ENCODE results near the gene LRRFIP2. TPM values are rescaled to one million over a fixed set of nuclear protein-coding genes. Genes with fewer than 3 reads are reported as not detected.

The LRRFIP2 gene
- total RNA-seq, 1 experiment from 2014 or later: 93.9 TPM

DNA sequence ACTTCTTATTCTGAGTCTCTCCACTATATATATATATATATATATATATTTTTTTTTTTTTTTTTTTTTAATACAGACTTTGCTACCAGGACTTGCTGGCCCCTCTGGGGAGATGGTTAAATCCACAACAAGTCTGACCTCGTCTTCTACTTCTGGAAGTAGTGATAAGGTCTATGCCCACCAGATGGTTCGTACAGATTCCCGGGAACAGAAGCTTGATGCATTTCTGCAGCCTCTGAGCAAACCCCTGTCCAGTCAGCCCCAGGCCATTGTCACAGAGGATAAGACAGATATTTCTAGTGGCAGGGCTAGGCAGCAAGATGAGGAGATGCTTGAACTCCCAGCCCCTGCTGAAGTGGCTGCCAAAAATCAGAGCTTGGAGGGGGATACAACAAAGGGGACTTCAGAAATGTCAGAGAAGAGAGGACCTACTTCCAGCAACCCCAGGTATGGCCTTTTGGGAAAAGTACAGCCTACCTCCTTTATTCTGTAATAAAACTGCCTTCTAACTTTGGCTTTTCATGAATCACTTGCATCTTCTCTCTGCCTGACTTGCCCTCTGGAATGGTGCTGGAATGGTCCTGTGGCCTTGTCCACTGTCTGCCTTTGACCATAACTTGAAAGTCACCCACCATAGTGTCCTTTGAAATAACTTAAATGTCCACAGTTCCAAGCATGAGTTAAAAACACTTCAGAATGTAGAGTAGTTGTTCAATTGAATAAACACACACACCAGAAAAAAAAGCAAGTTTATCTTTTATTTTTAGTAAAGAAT, 148.6 kb downstream of the LRRFIP2 start:
- DNase-seq (ENCODE audit: low spot score): no peak

DNA sequence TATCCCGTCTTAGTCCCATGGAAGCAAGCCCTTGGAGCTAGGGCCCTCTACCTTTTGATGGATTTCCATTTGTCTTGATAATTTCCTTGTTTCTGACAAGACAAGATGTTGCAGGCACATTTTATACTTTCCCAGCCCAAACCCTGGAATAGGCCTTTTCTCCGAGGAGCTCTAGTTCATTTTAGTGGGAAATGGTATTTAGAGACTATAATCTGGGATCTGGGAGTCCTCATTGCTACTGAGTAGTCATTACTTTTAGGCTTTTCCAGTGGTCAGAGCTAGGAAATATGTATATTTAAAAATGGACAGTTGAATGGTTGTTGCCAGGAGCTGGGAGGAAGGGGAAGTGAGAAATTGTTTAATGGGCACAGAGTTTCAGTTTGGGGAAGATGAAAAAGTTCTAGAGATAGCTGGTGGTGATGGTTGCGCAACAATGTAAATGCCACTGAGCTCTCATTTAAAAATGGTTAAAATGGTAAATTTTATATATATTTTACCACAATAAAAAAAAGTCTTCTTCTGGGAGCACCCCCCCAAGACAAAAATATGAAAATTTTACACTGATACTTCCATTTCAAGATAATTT, 149.5 kb downstream of the LRRFIP2 start:
- no peak for DNase-seq (ENCODE audit: low spot score)

DNA sequence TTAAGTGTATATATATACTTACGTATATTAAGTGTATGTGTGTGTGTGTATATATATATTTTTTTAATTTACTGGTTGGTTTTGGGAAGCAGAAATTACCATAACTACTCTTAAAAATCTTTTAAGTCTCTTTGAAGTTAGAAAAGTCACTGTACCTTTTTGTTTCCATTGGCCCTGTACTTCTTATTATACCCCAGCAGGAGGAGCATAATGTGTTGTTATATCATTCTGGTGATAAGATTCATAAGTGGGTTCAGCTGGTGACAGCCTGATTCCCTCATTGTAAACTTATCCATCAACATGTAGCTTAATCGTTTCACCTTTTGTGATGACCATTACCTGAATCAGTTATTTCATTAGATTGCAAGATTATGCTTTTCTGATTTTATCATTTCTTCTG, 150.3 kb downstream of the LRRFIP2 start:
- no peak for DNase-seq (ENCODE audit: low spot score)

DNA sequence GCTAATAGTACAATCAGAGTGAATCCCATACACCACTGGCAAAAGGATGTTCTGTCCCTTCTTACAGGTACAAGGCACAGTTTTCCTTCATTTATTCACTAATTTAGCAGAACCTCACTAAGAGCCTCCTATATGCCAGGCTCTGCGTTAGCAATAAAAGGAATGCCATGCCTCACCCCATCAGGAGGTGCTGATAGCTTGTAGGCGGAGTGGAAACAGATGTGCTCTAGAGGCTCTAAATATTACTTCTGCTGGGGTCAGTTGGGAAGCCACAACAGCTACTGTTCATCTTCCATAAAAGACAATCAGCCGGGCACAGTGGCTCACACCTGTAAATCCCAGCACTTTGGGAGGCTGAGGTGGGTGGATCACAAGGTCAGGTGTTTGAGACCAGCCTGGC, 156.7 kb downstream of the LRRFIP2 start:
- no peak for DNase-seq (ENCODE audit: low spot score)

DNA sequence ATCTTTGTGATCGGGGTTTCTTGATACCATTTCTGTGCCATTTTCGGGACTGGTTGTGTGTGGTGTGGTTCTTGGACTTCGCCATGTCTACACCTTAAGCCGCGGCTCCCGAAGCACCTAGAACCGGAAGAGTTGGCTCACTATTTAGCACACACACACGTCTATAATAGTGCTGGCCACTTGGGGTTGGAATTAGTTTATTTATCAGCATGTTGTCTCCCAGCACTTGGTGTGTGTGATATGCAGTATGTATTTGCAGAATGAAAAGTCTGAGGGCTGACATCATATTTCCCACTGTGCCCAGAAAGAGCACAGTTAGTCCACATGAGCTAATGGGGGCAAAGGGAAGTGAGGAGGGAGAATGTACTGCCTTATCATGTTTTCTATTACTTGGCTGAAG, 157.5 kb downstream of the LRRFIP2 start:
- DNase-seq (ENCODE audit: low spot score): no peak

DNA sequence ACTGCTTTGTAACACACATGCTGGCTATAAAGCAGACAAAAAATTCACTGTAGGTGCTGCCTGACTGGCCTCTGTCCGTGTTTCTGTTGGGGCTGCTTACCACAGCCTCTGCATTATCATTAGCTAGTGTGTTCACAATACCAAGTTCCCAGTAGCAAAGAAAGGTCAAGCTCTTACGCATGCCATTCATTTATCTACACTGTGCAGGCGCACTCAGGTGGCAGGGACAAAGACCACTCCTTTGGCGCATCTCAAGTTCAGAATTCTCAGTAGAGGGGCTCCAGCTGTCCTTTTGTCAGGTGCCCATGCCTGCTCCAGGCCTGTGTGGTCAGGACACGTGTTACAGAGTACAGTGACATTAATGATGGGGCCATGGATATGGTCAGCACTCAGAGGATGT, 158.7 kb downstream of the LRRFIP2 start:
- DNase-seq (ENCODE audit: low spot score): no peak

DNA sequence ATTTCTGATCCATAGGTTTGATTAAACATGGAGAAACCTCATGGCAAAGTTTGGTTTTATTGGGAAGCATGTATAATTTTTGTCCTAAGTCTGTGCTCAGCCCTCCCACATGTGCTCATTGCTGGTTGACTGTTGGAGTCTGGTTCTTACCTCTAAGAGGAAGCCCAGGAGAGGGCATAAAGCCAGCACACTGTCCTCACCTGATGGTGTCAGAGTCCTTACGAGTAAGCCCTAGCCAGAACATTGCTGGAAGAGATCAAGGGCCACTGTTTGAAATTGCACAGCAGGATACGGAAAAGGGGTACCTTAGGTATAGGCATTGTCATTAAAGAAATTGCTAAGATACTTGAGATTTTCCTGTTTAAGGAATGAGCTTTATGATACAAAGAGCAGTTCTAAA, 159.8 kb downstream of the LRRFIP2 start:
- no peak for DNase-seq (ENCODE audit: low spot score)

Other genes with a start within 250 kb of the LRRFIP2 start
- 3.8 and 7.0 TPM in 2 replicates for gene TRANK1, start 229.5 kb downstream of the LRRFIP2 start, total RNA-seq (2014; rRNA removed; shearing (Covaris generic))
- gene EPM2AIP1, start 181.5 kb downstream of the LRRFIP2 start, total RNA-seq (2014; rRNA removed; shearing (Covaris generic)): 15.1 and 24.2 TPM in 2 replicates
- gene MLH1, start 181.1 kb downstream of the LRRFIP2 start, total RNA-seq (2014; rRNA removed; shearing (Covaris generic)): 82.6 and 111 TPM in 2 replicates
- gene GOLGA4, start 68.7 kb upstream of the LRRFIP2 start, total RNA-seq (2014; rRNA removed; shearing (Covaris generic)): 60.1 and 69.8 TPM in 2 replicates

Measured in A172 (cell line).